Measurements from ENCODE around the gene TMEM236.

TMEM236 gene

GRCh38 chr10:17835688-17836087, 83.7 kb downstream of the TMEM236 start:
- DNase-seq = no peak

DNA sequence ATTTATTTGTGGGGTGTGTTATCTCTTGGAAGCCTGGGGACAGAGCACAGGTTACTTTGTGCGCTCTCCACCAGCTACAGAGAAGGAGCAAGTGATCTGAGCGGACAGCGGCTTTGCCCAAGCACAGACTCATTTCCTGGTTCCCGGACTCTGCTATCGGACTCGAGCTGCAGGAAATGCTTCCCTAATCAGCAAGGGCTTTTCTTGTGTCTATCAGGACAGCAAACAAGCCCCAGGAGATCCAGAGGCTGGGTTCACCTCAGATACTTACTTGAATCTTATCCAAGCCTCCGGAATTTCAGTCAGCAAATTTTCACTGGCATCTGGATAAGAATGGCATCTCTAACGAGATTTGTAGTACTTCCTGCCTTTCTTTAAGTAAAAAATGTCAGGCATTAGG, 84.9 kb downstream of the TMEM236 start:
- peak; percentile 67 for DNase-seq

- peak; percentile 4 for DNase-seq
These were observed 86.2 kb downstream of the TMEM236 start for GRCh38 chr10:17838080-17838648.

DNA sequence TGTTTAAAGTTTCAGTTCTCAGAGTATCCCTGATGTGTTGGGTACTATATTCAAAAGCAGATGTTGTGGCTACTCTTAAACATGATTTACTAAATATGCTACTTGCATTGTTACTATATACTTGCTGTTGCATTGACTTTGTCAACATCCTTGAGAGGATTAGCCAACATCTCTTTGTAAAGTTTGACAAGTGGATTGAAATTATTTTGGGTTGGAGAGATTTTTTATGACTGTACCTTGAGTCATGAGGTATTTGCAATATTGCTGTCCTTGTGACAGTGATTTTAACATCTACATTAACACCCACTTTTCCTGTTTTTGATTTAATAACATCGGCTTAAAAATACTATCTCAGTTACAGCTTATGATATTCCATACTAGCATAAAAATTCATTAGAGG, 89.0 kb downstream of the TMEM236 start:
- no peak for DNase-seq

- DNase-seq = no peak
These were observed 90.6 kb downstream of the TMEM236 start for GRCh38 chr10:17842641-17843040.

DNA sequence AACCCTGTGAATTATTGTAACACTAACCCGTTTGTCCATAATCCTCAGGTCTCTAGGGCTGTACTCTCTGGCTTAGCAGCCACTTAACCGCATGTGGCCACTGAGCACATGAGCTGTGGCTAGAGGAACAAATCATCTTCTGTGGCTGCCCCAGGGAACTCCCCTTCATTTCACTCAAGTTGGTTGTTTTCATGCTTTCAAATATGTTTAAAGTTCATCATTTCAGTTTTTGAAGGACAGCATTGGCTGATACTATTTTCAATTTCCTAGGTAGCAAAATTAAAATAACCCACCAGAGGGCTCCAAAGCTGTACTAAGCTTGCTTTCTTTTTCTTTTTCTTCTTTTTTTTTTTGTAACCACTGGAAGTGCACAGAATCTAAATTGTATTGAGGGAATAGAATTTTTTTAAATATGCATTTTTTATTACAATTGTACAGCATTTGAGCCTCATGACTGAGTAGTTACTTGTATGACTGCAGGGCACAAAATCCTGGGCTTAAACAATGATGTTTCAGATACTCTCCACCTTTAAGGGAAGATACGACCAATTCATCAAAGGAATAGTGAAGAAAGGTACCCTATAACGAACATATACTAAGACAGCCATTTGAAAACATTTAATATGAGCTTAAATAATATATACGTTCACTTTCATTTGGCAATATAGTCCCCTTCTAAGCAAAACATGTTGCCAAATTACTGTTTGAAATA, 95.7 kb downstream of the TMEM236 start:
- DNase-seq = peak; percentile 62

DNA sequence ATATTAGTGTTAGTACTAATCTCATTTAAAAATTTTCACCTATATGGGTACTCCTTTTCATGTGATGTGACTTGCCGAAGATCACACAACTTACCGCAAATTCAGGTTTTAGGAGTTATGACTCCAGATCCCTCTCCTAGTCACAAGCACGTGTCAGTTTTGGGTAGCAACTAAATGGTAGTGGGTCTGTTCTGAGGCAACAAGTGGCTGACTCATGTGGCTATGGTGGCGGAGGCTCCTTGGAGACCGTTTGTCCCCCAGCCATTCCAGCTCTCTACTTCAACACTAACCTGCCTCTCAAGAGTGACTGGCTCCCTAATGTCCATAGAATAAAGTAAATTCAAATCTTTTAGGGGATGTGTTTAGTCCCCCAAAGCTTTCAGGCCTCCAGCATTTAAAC, 96.6 kb downstream of the TMEM236 start:
- DNase-seq = no peak

Data from hematopoietic multipotent progenitor cell treated with erythropoietin and hydrocortisone succinate and interleukin-3 and kit ligand, for 4 days (in vitro differentiated cells).